COR-L47 (cell line): Measurements from ENCODE around the gene SNX20.

Experiments used
- DNase-seq: peaks from one replicate; lab custom pipeline; 2025; lab: John Stamatoyannopoulos, UW

The SNX20 gene

DNA sequence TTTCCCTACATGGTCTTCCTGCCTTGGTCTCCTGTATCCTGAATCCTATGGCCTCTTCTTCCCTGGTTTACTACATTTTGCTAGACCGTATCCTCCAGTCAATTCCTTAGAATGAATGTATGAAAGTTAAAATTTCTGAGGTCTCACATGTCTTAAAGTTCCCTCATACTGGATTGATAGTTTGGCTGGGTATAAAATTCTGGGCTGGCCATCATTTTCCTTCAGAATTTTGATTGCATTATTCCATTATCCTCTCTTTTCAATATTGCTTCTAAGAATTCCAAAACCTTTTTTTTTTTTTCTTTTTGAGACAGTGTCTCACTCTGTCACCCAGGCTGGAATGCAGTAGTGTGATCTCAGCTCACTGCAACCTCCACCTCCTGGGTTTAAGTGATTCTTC lies 23.1 kb upstream of the SNX20 start:
- DNase-seq, result no peak

DNA sequence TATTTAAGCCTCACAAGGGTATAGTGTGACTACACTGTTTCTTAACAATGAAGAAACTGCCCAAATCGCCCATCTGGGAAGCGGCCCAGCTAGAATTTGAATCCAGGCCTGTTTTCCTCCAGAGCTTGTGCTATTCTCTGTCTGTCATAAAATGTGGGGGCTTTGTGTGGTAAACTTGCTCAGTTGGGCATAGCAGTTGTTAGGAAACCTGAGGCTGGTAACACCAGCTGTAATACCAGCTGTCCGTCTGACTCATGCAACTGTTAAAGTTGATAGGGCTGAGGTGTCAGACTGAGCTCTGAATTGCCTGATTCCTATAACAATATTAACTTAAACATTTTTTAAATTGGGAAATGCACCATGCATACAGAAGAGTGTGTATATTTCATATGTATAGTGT lies 21.6 kb upstream of the SNX20 start:
- no peak for DNase-seq

DNA sequence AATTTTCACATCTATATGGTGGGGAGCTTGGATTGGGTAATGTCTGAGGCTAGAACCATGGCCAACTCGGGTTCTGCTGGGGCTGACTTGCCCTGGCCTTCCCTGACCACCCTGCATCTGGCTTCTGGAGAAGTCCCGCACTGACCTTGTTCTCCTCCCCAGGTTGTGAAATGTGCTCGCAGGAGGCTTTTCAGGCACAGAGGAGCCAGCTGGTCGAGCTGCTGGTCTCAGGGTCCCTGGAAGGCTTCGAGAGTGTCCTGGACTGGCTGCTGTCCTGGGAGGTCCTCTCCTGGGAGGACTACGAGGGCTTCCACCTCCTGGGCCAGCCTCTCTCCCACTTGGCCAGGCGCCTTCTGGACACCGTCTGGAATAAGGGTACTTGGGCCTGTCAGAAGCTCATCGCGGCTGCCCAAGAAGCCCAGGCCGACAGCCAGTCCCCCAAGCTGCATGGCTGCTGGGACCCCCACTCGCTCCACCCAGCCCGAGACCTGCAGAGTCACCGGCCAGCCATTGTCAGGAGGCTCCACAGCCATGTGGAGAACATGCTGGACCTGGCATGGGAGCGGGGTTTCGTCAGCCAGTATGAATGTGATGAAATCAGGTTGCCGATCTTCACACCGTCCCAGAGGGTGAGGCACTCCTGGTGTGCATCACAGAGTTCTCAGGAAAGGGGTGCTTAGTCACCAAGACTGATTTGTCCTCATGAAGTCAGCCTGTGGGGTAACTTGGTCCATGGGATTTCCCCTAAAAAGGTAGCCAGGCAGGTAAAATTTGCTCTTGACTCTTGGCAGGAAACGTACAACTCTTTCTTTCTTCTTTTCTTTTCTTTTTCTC lies 18.4 kb upstream of the SNX20 start:
- no peak for DNase-seq

GRCh38 chr16:50697881-50698767 lies 17.0 kb upstream of the SNX20 start:
- no peak for DNase-seq

DNA sequence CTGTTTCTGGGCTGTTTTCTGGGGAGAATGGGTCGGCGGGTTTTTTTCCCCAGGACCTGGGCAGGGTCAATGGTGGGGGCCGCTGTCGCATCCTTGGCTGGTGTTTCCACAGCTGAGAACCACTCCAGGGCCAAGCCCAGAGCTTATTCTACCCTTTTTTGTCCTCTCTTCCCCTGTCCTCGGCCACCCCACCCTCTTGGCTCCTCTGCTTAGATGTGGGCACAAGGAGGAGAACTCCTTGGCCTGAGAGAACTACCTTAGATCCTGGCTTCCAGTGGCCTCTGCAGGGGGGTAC lies 16.3 kb upstream of the SNX20 start:
- DNase-seq, result no peak

GRCh38 chr16:50696575-50697420 lies 15.7 kb upstream of the SNX20 start:
- DNase-seq, result no peak

- DNase-seq, result no peak
These were observed 15.0 kb upstream of the SNX20 start for GRCh38 chr16:50696126-50696525.

DNA sequence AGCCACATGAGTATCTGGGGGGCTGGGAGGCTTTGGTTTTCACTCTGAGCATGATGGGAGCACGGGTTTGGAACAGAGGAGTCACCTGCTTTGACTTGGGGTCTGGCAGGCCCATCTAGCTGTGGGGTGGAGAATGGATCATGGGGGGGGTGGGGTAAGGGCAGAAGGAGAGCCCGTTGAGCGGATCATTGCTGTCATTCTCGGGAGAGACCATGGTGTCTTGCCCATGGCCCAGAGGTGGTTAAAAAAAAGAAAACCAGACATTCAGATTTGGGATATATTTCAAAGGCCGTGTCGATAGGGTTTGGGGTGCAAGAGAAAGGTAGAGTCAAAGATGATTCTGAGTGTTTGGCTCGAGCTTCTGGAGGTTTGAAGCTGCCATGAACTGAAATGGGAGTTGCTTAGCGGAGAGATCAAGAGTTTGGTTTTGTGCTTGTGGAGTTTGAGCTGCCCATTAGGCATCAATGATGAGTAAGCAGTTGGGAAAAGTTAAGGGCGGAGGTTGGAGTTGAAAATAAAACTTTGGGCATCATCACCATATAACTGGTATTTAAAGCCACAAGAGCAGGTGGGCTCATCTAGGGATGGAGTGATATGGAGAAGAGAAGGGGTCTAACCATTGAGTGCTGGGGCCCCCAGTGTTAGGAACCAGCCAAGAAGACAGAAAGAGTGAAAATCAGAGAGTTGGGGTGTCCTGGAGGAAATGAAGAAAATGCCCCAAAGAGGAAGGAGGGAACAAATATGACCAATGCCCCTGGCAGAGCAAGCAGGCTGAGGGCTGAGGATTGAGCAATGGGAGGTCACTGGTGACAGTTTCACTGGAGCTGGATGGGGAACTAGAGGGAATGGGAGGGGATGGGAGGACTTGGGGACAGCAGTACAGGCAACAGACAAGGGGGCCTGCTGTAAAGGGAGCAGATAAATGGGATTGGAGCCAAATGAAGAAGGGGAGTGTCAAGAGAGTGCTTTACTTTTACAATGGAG lies 14.2 kb upstream of the SNX20 start:
- no peak for DNase-seq

DNA sequence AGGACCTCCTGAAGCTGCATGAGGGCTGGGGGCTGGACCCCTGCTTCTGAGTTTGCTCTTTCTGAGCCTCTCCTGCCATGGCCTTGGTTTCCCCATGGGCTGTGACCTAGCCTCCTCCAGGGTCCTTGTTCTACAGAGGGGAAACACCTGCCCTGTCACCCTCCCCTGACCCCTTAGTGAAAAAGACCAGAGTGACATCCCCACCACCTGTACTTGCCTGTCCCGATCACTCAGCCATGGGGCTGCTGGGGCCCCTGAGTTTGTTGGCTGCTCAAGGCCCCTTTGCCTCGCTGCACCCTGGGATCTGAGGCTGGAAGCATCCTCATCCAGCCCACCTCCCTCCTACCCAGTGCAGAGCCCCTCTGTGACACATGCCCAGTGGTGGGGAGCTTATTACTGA lies 13.1 kb upstream of the SNX20 start:
- no peak for DNase-seq

DNA sequence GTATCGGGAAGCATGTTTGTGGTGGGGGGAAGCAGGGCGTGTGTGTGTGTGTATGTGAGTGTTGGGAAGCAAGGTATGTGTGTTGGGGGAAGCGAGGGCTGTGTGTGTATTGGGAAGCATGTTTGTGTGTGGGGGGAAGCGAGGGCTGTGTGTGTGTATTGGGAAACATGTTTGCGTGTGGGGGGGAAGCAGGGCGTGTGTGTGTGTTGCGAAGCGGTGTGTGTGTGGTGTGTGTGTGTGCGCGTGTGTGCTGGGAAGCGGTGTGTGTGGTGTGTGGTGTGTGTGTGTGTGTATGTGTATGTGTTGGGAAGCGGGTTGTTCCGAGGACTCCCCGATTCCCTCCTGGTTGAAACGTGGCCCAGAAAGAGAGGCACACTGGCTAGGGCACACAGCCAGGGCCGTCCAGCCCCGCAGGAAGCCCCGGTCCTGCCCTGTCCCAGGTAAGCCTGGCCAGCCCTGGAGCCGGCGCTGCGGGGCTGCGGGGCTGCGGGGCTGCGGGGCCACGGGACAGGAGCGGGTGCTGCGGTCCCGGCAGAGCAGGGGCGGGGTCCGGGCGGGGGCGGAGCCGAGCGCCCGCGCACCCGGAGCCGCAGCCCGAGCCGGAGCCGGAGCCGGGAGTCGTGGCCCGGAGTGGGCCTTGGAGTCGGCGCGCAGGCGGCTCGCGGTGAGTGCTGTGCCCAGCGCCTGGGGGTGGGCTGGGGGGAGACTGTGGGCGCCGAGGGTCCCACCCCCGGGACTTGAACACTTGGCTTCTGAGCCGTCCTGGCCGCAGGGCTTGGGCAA lies 12.1 kb upstream of the SNX20 start, which contains the start of gene NOD2:
NOD2 (plus strand) TSS at position 608 of the 783 bp plus-strand sequence. CDS start 5,890 bp downstream, outside the sequence.
- no peak for DNase-seq

- no peak for DNase-seq
These were observed 11.5 kb upstream of the SNX20 start for GRCh38 chr16:50692644-50692998.

DNA sequence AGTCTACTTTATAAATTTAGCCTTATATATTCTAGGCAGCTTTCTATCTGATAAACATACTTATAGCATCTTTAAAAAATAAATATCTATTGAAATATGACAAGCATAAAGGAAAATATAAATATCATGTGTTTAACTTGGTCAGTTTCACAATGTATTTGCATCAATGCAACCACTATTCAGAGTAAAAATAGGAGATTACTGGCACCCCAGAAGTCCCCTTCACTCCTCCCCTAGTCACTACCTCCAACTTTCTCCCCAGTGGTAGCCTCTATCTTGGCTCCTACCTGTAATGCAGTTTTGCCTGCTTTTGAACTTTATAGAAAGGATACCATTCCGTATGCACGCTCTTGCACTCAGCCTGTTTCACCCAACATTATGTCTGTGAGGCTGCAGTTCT lies 9.1 kb upstream of the SNX20 start:
- no peak for DNase-seq

- no peak for DNase-seq
These were observed 7.8 kb upstream of the SNX20 start for GRCh38 chr16:50688867-50689266.

- DNase-seq, result no peak
These were observed 7.0 kb upstream of the SNX20 start for GRCh38 chr16:50688083-50688482.

DNA sequence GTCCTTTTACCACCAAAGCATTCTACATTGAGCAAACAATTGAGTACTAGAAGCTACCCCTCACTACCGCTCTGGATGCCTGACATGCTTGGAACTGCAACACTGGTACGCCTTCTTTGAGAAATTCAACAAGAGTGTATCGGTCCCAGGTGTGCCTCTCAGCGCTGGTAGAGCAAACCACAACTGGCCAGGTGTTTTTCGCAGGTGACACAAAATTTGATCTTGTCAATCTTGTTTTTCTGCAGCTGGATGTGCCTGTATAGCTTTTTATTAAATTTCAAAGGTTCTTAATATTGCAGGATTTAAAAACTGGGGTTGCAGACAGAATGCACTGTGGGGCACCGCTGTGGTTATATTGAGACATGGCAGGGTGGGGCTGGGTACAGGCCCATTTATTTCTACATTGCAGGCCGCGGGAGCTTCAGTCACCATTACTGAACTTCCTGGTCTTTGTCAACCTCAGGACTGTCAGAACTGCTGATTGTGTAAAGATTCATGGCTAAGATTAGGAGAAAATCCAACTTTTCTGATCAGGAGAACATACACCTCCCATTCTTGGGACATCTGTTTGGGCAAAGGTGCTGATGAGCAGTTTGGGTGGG lies 4.5 kb upstream of the SNX20 start:
- DNase-seq, result no peak

GRCh38 chr16:50684823-50685461 lies 3.8 kb upstream of the SNX20 start:
- no peak for DNase-seq

- no peak for DNase-seq
These were observed 2.7 kb upstream of the SNX20 start for GRCh38 chr16:50683689-50684374.

GRCh38 chr16:50680556-50680893 lies 587 bp downstream of the SNX20 start:
- no peak for DNase-seq
